NT2/D1 (cell line): Measurements from ENCODE around the gene CELF4.

Experiments used
- DNase-seq: peaks from one replicate; pipeline ENCODE4 v3.0.0-alpha.2; 2011; ENCODE audit warnings: low read depth, low spot score
- H3K27me3 ChIP-seq: 2 replicates; pipeline ENCODE4 v1.6.0; 2011; ENCODE audit warnings: mild to moderate bottlenecking; ENCODE audit not compliant: insufficient read length, insufficient read depth
- H3K36me3 ChIP-seq: 2 replicates; pipeline ENCODE4 v1.6.1; 2011; ENCODE audit warnings: mild to moderate bottlenecking, low read length, mixed read lengths; ENCODE audit not compliant: insufficient read depth, insufficient read length
- H3K4me1 ChIP-seq: 2 replicates; pipeline ENCODE4 v1.5.1; 2011; ENCODE audit not compliant: insufficient read depth, insufficient read length
- H3K4me3 ChIP-seq: 2 replicates; pipeline ENCODE4 v1.5.1; 2011; ENCODE audit warnings: low read depth; ENCODE audit not compliant: insufficient read length
- H3K9ac ChIP-seq: 2 replicates; pipeline ENCODE4 v1.6.0; 2011; ENCODE audit warnings: low read depth; ENCODE audit not compliant: insufficient read length
- H3K9me3 ChIP-seq: 2 replicates; pipeline ENCODE4 v1.5.1; 2011; ENCODE audit warnings: mild to moderate bottlenecking, low read length; ENCODE audit not compliant: insufficient read depth
- SUZ12 ChIP-seq: IDR thresholded peaks from 2 replicates; pipeline ENCODE4 v1.6.1; 2011; ENCODE audit not compliant: insufficient read length, insufficient read depth; ENCODE audit errors: extremely low read depth
- YY1 ChIP-seq: IDR thresholded peaks from 2 replicates; pipeline ENCODE4 v1.6.1; 2011; ENCODE audit not compliant: insufficient read length, insufficient read depth
- ZNF274 ChIP-seq: IDR thresholded peaks from 2 replicates; pipeline ENCODE4 v1.6.1; 2011; ENCODE audit warnings: mild to moderate bottlenecking, low read depth, low read length

The CELF4 gene

DNA sequence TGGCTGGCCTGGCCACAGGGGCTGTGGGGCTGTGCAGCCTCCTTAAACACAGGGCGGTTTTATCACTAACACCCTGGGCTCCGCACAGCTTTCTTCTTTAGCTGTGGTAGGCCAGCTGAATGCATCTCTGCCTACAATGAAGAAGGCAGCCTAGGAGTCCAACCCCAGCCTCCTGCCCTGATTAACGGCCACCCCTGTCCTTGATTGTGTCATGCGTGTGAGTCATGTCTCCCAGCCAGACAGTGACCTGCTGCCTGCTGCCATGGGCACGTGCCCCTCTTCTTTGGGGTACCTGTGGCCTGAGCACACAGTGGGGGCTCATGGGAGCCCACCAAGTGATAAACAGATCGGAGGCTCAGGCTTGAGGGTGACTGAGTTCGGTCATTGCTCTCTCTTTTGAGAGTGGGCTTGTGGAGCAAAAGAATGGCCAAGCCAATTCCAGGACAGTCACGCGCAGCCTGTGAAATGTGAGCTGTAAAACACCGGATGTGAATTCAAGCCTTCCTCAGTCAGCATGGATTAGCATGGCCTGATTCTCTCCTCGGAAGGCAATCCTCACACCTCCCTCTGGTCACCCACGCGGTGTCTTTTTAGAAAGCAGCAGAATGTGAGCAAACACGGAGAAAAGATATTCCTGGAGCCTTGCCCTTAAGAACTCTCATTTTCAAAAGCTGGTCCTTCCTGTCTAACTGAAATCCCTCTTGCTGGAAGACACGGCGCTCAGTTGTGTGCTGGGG is 144.1 kb downstream of the CELF4 start:
- peaks cover 15% of the 10 kb centered on the region for H3K27me3 ChIP-seq
- peaks cover 14% of the 10 kb centered on the region for H3K4me1 ChIP-seq
- no peak for DNase-seq
- H3K36me3 ChIP-seq = no peaks in the 10 kb centered on the region
- no peaks in the 10 kb centered on the region for H3K9me3 ChIP-seq
- H3K9ac ChIP-seq = no peak overlapping the region
- TF ChIP-seq SUZ12 = no peak
- H3K4me3 ChIP-seq = no peak overlapping the region

DNA sequence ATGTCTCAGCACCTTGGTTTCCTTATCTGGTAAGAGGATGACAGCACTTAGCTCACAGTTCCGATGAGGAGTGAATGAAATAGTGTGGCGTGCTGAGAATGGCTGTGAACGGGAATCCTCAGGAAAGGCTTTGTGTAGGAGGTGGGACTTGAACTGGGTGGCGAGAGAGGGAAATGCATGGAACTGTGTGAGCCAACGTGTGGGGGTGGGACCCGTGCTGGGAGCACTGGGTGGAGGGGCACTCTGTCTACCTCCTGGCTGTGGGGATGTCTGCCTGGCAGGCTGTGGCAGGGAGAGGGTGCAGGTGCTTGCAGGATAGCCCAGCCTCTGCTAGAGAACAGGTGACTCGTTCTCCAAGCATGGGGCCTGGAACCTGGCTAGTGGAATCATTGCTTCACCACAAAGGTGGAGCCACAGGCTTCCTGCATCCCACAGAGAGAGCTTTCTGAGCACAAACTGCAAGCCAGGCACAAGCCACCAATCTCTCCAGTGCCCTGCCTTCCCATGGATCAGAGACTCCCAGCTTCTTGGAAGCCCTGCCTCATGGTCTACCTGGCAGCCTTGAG is 145.2 kb downstream of the CELF4 start:
- H3K27me3 ChIP-seq = peaks cover 21% of the 10 kb centered on the region
- H3K4me1 ChIP-seq = peaks cover 14% of the 10 kb centered on the region
- TF ChIP-seq ZNF274 (no peak), SUZ12 (no peak), YY1 (no peak)
- H3K36me3 ChIP-seq = no peaks in the 10 kb centered on the region
- no peak overlapping the region for H3K4me3 ChIP-seq
- no peak overlapping the region for H3K9ac ChIP-seq
- DNase-seq = no peak
- no peaks in the 10 kb centered on the region for H3K9me3 ChIP-seq

DNA sequence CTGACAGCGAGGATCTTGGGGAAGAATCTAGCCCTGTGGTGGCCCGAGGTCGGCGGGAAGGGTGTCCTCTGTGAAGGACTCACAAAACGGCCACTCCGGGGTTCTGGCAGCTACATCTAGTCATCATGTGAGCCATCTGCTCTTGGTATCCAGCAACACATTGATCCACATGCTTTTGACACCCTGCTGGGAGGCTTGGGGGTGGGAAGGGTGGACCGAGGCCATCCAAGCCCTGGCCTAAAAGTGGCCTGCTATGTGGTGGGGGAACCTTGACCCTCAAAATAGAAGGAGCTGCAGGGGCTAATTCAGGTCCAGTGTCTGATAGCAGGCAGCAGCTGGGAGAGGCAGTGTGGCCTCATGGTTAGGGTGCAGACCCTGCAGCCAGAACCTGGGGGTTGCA is 145.7 kb downstream of the CELF4 start:
- TF ChIP-seq YY1 (no peak), SUZ12 (no peak), ZNF274 (no peak)
- Histone ChIP-seq H3K4me1 (peaks cover 14% of the 10 kb centered on the region), H3K27me3 (peaks cover 21% of the 10 kb centered on the region)

DNA sequence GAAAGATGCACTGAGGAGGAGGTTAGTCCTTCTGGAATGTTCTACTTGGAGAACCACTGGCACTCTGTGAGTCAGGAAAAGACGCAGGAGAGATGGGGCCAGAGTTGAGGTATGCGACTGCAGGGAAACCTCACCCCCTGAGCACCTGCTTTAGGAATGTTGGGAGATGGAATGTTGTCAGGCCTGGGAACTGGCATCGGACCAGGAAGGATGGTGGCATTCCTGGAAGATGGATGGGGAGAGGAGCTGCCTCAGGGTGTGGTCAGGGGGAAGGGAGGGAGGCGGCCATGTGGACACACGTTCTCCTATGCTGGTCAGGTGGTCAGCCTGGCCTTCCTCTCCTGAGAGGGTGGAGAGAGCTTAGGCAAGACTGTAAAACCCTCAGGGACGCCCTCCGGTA is 146.3 kb downstream of the CELF4 start:
- Histone ChIP-seq H3K4me3 (no peak overlapping the region), H3K4me1 (peaks cover 14% of the 10 kb centered on the region), H3K9ac (no peak overlapping the region), H3K9me3 (no peaks in the 10 kb centered on the region), H3K27me3 (peaks cover 21% of the 10 kb centered on the region), H3K36me3 (no peaks in the 10 kb centered on the region)
- TF ChIP-seq ZNF274 (no peak), SUZ12 (no peak), YY1 (no peak)
- no peak for DNase-seq

More for the DNA sequence above, 145.7 kb downstream of the CELF4 start:
- H3K4me3 ChIP-seq = no peak overlapping the region
- DNase-seq = no peak
- H3K36me3 ChIP-seq = no peaks in the 10 kb centered on the region
- no peak overlapping the region for H3K9ac ChIP-seq
- H3K9me3 ChIP-seq = no peaks in the 10 kb centered on the region

DNA sequence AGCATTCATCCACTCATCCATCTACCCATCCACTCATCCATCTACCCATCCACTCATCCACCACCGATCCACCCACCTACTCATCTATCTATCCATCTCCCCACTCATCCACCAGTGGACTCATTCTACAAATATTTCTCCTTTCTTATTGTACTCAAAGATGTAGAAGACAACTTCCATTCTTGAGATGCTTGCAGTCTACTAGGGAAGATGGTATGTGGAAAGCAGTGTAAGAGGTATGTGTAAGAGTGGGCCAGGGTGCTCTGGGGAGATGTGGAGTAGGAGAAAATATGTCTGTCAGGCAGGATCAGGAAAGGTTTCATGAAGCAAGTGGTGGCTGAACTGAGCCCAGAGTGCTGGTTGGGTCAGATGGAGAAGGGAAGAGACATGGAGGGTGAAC is 150.8 kb downstream of the CELF4 start:
- H3K9ac ChIP-seq = no peak overlapping the region
- peaks cover 21% of the 10 kb centered on the region for H3K27me3 ChIP-seq
- peaks cover 8% of the 10 kb centered on the region for H3K4me1 ChIP-seq
- DNase-seq = no peak
- H3K36me3 ChIP-seq = no peaks in the 10 kb centered on the region
- TF ChIP-seq ZNF274 (no peak), YY1 (no peak), SUZ12 (no peak)
- no peaks in the 10 kb centered on the region for H3K9me3 ChIP-seq
- H3K4me3 ChIP-seq = no peak overlapping the region

DNA sequence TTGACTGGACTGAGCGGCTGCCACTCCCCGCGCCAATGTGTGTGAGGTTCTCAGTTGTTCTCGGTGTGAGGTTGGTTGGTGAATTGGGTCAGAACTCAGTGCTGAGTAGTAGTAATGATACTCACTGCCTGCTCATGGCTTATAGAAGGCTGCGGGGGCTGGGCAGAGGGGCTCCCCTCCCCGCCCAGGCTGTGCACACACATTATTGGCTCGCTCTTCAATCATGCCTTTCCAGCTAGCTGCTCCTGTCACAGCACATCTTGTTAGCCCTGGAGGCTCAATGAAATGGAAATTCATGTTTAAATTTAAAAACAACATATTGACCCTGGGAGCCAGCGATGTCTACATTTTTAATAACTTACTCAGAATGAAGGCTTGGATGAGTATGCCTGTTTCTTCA is 152.8 kb downstream of the CELF4 start:
- Histone ChIP-seq H3K27me3 (peaks cover 21% of the 10 kb centered on the region), H3K4me1 (peaks cover 12% of the 10 kb centered on the region), H3K36me3 (no peaks in the 10 kb centered on the region), H3K9ac (no peak overlapping the region), H3K9me3 (no peaks in the 10 kb centered on the region), H3K4me3 (no peak overlapping the region)
- TF ChIP-seq YY1 = no peak
- TF ChIP-seq SUZ12 = no peak
- no peak for TF ChIP-seq ZNF274
- DNase-seq = no peak

DNA sequence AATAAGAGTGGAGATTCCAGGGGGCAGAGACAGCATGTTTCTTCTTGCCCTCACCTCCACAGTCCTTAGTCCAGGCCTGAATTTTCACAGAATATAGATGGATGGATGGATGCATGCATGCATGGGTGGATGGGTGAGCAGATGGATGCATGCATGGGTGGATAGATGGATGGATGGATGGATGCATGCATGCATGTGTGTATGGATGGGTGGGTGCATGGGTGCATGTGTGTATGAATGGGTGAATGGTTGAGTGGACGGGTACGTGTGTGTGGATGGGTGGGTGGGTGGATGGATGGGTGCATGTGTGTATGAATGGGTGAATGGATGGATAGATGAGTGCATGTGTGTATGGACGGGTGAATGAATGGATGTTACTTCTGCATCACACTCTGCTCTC is 153.3 kb downstream of the CELF4 start:
- Histone ChIP-seq H3K9ac (no peak overlapping the region), H3K36me3 (no peaks in the 10 kb centered on the region), H3K4me1 (peaks cover 12% of the 10 kb centered on the region), H3K4me3 (no peak overlapping the region), H3K9me3 (no peaks in the 10 kb centered on the region), H3K27me3 (peaks cover 18% of the 10 kb centered on the region)
- no peak for DNase-seq
- TF ChIP-seq SUZ12 = no peak
- no peak for TF ChIP-seq ZNF274
- no peak for TF ChIP-seq YY1
